Fibroblast of skin of right quadriceps (primary cell): ENCODE results near the gene DUT.

Experiments used
- DNase-seq: peaks from one replicate; pipeline ENCODE4 v3.0.0-alpha.2; 2013

The DUT gene

GRCh38 chr15:48371961-48372360 is 40.7 kb downstream of the DUT start:
- DNase-seq, result no peak

DNA sequence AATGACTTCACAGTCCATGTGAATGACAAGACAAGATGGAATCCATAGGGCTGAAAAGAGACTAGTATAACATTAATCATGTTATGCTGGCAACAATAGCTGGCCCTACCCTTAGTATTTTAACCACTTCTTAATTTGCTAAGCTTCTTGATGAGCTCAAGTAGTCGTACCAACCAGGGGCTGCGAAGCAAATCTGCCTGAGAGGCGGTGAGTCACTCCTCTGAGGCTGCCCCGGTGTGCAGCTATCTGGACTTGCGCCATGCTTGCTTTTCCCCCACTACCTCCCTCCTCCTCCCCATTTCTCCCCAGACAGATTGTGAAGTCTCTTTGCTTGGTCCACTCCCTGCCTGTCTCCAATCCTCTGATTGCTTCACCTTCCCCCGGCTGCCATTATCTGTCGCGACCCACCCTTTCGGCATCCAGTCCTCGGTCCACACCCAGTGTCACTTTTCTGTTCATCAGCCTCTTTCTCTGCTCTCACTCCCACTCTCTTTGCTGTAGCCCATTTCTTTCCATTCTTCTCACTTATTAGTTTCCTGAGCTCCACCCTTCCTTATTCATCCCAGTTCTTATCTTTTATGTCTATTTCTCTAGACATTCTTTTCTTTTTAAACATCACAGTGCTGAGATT is 42.7 kb downstream of the DUT start:
- DNase-seq, result peak; percentile 93

DNA sequence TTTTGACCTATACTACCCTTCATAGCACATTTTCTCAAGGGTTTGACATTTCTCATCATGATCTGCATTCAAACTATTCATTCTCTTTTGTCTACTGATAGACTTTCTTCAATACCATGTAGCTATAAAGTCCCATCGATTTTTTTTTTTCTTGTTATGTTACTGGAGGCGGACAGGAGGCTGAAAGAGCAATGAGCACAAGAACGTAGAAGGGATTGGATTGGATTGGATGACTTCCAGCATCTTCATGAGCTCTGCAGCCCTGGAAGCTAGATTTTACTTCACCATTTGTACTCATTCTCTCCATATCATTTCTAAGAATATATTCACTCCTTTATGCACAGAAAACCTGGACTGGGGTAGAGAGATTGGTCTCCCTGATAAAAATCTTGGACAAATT is 43.2 kb downstream of the DUT start:
- no peak for DNase-seq

DNA sequence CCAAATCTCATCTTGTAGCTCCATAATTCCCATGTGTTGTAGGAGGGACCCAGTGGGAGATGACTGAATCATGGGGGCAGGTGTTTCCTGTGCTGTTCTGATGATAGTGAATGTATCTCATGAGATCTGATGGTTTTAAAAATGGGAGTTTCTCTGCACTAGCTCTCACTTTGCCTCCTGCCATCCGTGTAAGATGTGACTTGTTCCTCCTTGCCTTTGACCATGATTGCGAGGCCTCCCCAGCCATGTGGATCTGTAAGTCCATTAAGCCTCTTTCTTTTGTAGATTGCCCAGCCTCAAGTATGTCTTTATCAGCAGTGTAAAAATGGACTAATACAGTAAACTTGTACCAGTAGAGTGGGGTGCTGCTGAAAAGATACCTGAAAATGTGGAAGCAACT is 44.5 kb downstream of the DUT start:
- DNase-seq, result no peak

DNA sequence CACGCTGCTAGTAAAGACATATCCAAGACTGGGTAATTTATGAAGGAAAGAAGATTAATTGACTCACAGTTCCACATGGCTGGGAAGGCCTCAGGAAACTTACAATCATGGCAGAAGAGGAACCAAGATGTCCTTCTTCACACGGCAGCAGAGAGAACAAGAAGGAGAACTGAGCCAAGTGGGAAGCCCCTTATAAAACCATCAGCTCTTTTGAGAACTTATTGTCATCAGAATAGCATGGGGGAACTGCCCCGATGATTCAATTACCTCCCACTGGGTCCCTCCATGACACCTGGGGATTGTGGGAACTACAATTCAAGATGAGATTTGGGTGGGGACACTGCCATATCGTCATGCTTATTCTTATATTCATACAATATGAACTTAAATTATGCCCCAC is 49.0 kb downstream of the DUT start:
- no peak for DNase-seq

GRCh38 chr15:48381861-48382260 is 50.6 kb downstream of the DUT start:
- DNase-seq, result no peak

DNA sequence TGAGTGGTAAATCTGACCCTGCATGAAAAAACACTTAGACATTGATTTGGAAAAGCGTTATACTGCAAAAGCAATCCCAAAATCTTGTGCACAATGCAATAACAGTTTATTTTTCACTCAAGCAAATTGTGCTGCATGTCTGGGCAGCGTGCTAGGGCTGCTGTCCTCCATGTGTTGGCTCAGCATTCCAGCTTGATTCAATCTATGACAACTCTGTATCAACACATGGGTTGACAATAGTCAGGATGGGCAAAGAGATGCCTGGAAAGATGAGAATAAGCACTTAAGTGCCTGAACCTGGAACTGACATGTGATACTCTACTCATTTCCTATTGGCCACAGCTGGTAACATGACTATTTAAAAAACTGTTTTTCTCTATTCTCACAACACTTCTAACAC is 51.8 kb downstream of the DUT start:
- no peak for DNase-seq

- DNase-seq, result peak; percentile 41
These were observed 53.4 kb downstream of the DUT start for GRCh38 chr15:48384616-48385015.

DNA sequence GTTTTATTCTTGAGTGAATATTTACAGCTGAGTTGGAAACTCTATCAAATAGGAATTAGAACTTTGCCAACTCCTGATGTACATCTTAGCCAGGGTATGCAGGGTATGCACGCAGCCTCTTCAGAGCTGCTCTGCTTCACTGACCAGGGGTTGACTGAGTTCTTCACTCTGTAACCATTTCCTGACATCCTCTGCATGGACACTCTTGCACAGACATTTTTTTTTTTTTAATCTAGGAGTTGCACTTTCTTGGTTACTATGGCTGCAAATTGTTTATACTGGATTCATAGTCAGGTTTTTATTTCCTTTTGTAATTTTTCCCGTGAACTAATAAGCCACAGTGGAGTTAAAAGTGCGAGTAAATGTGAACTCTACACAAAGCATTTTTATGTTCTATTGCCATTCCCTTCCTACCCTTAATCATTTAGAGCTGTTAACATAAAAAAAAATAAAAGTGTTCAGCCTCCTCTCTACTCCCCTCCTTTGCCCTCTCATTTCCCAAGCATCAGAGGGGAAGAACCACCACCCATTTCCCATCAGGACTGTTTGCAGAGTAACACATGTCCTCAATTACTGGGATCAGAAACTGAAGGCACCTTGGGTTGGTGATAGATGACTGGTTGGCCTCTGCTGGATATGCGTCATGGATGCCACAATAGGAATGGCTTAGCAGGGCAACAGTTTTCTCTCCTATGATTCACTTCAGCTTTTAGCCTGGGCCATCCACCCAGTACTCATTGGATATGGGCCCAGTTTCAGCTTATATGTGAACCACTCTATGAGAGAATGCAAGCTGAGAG is 54.0 kb downstream of the DUT start:
- peak; percentile 100 for DNase-seq

DNA sequence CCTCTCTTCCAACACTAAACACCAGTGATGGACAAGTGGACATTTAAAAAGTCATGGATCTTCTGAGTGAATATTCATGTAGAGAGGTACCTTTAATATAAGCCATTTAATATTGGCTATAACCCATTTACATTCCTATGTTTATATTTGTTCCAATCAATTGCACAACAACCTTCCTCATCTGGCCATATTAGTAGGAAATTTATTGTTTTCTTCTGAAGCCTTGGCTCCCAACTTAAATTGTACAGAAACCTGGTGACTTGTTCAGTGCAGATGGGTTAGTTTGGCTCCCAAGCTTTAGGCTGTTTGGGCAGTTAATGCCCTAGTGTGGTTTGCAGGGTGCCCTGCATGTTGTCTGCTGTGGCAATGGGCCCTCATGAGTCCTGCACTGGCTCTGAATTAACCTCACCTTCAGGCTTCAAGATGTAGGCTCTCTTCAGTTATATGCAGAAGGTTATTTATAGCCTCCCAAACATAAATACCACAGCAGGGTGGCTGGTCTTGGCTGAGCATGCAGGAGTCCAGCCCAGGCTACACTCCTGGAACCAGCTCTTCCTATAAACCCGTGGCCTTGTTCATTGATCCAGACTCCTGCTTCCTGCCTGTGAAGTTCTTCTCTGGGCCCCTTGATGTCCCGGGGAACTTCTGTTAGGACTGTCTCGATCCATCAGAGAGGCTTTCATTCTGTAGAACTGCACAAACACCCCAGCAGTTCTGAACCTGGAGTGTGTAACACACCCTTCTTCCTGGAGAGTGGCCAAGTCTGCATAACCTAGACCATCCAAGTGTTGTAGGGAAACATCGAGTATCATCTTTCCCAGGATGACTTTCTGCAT is 57.0 kb downstream of the DUT start:
- peak; percentile 60 for DNase-seq

DNA sequence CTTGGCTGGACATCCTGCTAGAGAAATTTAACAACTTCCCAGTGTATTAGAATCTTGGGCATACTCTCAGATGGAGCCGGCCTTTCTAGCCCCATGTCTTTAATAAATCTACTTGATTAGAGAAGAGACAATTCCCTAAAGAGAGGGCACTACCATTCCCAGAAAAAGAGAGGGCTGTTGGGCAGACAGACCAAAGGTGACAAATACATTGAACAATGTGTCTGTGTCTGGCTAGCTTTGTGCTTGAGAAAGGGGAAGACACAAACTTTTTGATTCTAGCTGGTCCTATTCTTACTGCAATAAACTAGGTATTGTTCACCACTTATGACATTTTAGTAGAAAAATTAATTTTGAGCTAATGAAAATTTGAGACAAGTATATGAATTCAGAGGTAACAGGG is 57.7 kb downstream of the DUT start:
- DNase-seq, result no peak

GRCh38 chr15:48389691-48390143 is 58.5 kb downstream of the DUT start:
- DNase-seq, result peak; percentile 78

- no peak for DNase-seq
These were observed 60.7 kb downstream of the DUT start for GRCh38 chr15:48391950-48392349.

- DNase-seq, result peak; percentile 54
These were observed 61.1 kb downstream of the DUT start for GRCh38 chr15:48392356-48392755.
